Epithelial cell of prostate (primary cell): ENCODE data around the gene IDS.

Experiments used
- DNase-seq: peaks from one replicate; pipeline ENCODE4 v3.0.0-alpha.2; 2011; ENCODE audit warnings: low read depth, low spot score
- H3K27ac ChIP-seq: fragments of 450-650 bp; 2 replicates; pipeline ENCODE4 v1.5.1; 2017; ENCODE audit warnings: mild to moderate bottlenecking

Gene IDS

DNA sequence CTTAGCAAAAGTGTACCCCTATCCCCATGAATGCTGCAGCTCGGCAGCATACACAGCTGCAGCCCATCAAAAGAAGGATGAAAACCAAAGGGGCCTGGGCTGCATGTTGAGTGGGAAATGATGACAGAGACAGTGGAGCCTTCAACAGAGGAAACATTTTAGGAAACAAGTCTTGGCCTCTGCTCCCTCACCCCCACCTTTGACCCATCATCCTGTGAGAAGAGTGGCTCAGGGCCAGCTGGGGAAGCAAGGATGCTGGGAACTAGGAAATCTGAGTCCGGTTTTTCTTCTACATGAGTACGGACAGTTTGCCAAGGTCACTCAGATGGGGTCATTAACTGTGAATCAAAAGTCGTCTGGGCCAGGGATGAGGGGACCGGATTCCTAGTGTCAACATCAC lies 37.2 kb downstream of the IDS start:
- no peak for DNase-seq
- no peak overlapping the region for H3K27ac ChIP-seq

DNA sequence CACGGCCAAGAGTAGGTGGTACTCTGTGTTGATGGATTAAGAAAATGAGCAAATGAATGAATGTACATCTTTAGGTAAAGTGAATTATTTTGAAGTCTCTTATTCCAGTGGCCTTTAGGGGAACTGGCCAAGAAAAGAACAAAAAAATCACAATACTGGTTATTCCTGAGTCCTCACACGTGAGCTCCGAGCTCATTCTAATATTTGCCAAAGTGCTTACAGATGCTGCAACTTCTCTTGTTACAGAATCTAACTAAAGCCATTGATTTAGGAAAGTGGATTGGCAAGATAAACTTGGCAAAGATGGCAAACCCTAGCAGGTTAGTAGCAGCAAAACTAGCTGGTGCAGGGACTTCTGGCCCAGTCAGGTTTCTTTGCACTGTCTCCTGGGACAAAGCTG lies 37.6 kb downstream of the IDS start:
- no peak for DNase-seq

GRCh38 chrX:149462849-149463248 lies 42.3 kb downstream of the IDS start:
- DNase-seq, result no peak
- no peak overlapping the region for H3K27ac ChIP-seq

More for the DNA sequence above, 37.6 kb downstream of the IDS start:
- H3K27ac ChIP-seq, result no peak overlapping the region

DNA sequence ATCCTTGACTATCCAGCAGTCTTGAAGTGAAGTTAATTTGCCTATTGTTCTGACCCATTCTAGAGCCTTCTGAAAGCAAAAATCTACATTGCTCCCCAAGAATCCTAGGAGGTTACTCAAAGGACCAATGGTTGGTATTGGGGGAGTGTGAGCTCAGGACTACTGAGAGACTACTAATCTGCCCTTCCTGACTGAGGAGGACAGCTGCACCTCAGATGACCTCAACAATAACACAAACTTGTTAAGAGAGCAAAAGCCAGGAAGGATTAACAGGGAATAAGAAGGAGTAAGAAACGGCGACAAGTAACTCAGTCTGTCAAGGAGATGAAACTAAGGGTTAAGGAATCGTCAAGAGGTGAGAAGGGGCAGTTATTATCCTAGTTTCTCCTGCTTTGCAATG lies 43.4 kb downstream of the IDS start:
- no peak for DNase-seq
- no peak overlapping the region for H3K27ac ChIP-seq

- DNase-seq, result no peak
- H3K27ac ChIP-seq, result no peak overlapping the region
Measured at GRCh38 chrX:149458586-149458985, 46.5 kb downstream of the IDS start.

DNA sequence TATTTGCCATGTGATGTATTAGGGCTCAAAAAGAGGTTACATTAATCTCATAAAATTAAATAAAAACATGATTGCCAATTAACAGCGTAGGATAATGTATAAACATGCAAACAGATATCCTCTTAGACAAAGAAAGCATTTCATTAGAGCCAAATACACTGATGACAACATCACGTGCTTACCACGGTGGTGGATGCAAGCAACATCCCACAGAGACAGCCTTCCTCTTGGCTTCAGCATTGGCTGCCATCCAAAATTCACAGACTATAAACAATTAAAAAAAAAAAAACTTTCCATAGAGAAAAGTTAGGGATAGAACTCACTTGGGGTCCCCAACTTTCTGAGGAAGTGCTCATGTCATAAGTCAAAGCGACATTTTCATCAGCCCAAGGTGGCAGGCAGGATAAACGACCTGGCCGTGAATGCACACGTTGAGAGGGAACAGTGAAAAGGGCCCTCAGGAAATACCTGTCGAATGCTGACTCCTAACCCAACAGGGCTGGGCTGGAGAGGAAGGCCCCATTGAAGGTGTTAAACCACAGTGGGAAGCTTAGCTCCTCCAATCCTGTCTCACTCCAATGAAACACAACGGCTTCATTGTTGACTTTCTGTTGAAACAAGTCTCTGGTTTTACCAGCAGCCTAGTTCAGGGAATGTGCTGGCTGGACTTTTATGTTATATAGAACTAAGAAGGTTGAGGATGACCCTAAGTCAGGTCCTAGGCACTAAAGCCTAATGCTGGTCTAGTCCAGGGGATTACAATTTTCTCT lies 48.4 kb downstream of the IDS start:
- DNase-seq, result no peak
- no peak overlapping the region for H3K27ac ChIP-seq

GRCh38 chrX:149455934-149456333 lies 49.2 kb downstream of the IDS start:
- no peak for DNase-seq
- H3K27ac ChIP-seq, result no peak overlapping the region

GRCh38 chrX:149453906-149454822 lies 50.9 kb downstream of the IDS start:
- no peak overlapping the region for H3K27ac ChIP-seq
- no peak for DNase-seq

DNA sequence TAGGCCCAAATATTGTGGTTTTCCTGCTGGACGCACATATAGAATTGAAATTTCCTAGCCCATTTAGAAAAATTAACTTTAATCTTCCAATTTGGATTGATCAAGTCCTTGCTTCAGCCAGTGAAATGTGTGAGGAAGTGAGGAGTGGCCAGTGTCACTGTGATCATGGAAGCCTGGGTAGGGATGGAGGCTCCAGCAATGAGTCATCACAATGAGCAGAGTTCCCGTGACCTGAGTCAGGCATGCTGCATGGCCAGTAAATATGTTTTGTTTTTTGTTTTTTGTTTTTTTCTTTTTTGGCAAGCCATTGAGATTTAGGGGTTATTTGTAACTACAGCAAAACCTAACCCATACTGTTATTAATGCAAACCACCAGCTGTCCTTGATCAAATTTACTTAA lies 52.1 kb downstream of the IDS start:
- H3K27ac ChIP-seq, result no peak overlapping the region
- DNase-seq, result no peak

DNA sequence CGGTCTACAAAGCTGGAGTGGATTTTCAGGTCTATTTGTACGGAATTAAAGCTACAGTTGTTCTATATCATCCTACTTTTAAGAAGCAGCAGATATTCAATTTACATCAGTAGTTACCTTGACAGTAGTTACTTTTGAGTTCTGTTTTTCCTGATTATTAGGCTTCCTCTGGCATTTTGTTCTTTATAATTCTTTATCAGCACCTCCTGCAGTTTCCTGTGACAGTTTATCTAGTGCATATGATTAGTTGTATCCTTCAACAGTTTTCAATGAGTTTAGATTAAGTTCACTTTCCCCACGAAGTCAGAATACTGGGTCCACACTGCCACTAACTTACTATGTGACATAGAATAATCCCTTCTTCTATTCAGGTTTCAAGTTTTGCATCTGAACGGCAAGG lies 71.7 kb downstream of the IDS start:
- DNase-seq, result no peak
- H3K27ac ChIP-seq, result no peak overlapping the region

GRCh38 chrX:149433051-149433450 lies 72.1 kb downstream of the IDS start:
- no peak overlapping the region for H3K27ac ChIP-seq
- no peak for DNase-seq
